Esophagus squamous epithelium (tissue), 5 donors: ENCODE measurements around the gene SWAP70. TPM values are rescaled to one million over a fixed set of nuclear protein-coding genes. Genes with fewer than 3 reads are reported as not detected.

Experiments used
- DNase-seq: peaks from one replicate; lab custom pipeline; 2025; lab: John Stamatoyannopoulos, UW
- H3K27ac ChIP-seq, 4 donors: fragments of 200-600 bp; sonication (generic); one replicate each; pipeline ENCODE4 v1.5.1; 2016 to 2019; ENCODE audit warnings: mild to moderate bottlenecking in 1 of 4
- H3K27me3 ChIP-seq, 4 donors: fragments of 200-600 bp; sonication (generic); 1 replicate in 3 of 4; 2 replicates in 1 of 4; pipeline versions ENCODE4 v1.5.1 to v1.6.0; 2017 to 2021; ENCODE audit warnings: antibody characterized with exemption in 1 of 4
- H3K36me3 ChIP-seq, 3 donors: fragments of 200-600 bp; sonication (generic); one replicate each; pipeline ENCODE4 v1.5.1; 2016 to 2019
- H3K4me1 ChIP-seq, 3 donors: fragments of 200-600 bp; sonication (generic); one replicate each; pipeline ENCODE4 v1.5.1; 2017 to 2019
- H3K4me3 ChIP-seq, 4 donors: fragments of 200-600 bp; sonication (generic); 1 replicate in 3 of 4; 2 replicates in 1 of 4; pipeline ENCODE4 v1.5.1; 2016 to 2019; ENCODE audit warnings: mild to moderate bottlenecking in 2 of 4, moderate library complexity in 1 of 4
- H3K9me3 ChIP-seq, 3 donors: fragments of 200-600 bp; sonication (generic); one replicate each; pipeline ENCODE4 v1.5.1; 2016 to 2019
- POLR2A ChIP-seq, 4 donors: fragments of 450-650 bp; IDR thresholded peaks; one replicate each; pipeline ENCODE4 v1.6.1; 2017; ENCODE audit warnings: antibody characterized with exemption in 4 of 4, mild to moderate bottlenecking in 4 of 4, moderate library complexity in 3 of 4
- WGBS, 2 donors: methylation state at CpG; one replicate each; pipeline ENCODE4 v1.1.5; 2018; 5-methylcytosine and 5-hydroxymethylcytosine counted together
- intact Hi-C: fragments of 100-400 bp; cut with DNase I; formaldehyde crosslinking; loops from one replicate; pipeline ENCODE4 v1.15.0; 2022
- total RNA-seq, 4 donors: library from RNA; depleted of rRNA; stranded (reverse); fragments of >200 nt; gene quantifications; one replicate each; pipeline ENCODE4 v1.1.0, GENCODE V29; 2016
- TF ChIP-seq, protein P1 (sequence below), 6 experiments: fragments of 450-650 bp in 4 of 6; fragments of 200-600 bp in 2 of 6; sonication (generic) in 2 of 6; IDR thresholded peaks; one replicate each; pipeline ENCODE4 v1.5.1; 2016 to 2019; ENCODE audit warnings: antibody characterized with exemption in 6 of 6, mild to moderate bottlenecking in 4 of 6, moderate library complexity in 4 of 6
- donor health status: DM: yes; HTN: yes; CAD: no.

Gene SWAP70
- total RNA-seq, 4 donors from 2014 or later = 15.1 to 27.5 (median 17.7) TPM

- intact Hi-C loops = no loop called here
- no peak for DNase-seq
- Histone ChIP-seq H3K36me3 (peaks cover 0 to 11% (median 0%) of the 10 kb centered on the region in 3 donors), H3K9me3 (no peaks in the 10 kb centered on the region), H3K4me3 (no peak overlapping the region), H3K27ac (no peak overlapping the region), H3K27me3 (no peaks in the 10 kb centered on the region), H3K4me1 (peaks cover 6 to 36% (median 18%) of the 10 kb centered on the region in 3 donors)
- no peak for TF ChIP-seq POLR2A (IDR thresholded peaks at IDR 0.05)
- TF ChIP-seq, protein P1, sequence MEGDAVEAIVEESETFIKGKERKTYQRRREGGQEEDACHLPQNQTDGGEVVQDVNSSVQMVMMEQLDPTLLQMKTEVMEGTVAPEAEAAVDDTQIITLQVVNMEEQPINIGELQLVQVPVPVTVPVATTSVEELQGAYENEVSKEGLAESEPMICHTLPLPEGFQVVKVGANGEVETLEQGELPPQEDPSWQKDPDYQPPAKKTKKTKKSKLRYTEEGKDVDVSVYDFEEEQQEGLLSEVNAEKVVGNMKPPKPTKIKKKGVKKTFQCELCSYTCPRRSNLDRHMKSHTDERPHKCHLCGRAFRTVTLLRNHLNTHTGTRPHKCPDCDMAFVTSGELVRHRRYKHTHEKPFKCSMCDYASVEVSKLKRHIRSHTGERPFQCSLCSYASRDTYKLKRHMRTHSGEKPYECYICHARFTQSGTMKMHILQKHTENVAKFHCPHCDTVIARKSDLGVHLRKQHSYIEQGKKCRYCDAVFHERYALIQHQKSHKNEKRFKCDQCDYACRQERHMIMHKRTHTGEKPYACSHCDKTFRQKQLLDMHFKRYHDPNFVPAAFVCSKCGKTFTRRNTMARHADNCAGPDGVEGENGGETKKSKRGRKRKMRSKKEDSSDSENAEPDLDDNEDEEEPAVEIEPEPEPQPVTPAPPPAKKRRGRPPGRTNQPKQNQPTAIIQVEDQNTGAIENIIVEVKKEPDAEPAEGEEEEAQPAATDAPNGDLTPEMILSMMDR (IDR thresholded peaks at IDR 0.05) = no peak
- 88 to 90% methylated on average over 3 of the region's 3 CpGs for WGBS, 2 donors
Measured at GRCh38 chr11:9799886-9800285, 136.0 kb downstream of the SWAP70 start.

GRCh38 chr11:9802291-9802861 lies 138.5 kb downstream of the SWAP70 start:
- no peak for DNase-seq
- intact Hi-C loops = no loop called here
- no peak for TF ChIP-seq POLR2A (IDR thresholded peaks at IDR 0.05)
- TF ChIP-seq, protein P1 (IDR thresholded peaks at IDR 0.05) = no peak
- H3K9me3 ChIP-seq = no peaks in the 10 kb centered on the region
- H3K4me3 ChIP-seq = no peak overlapping the region
- H3K36me3 ChIP-seq = peaks cover 0 to 27% (median 0%) of the 10 kb centered on the region in 3 donors
- peaks cover 6 to 36% (median 18%) of the 10 kb centered on the region in 3 donors for H3K4me1 ChIP-seq
- 29 to 33% methylated on average over 3 of the region's 3 CpGs for WGBS, 2 donors
- no peaks in the 10 kb centered on the region for H3K27me3 ChIP-seq
- H3K27ac ChIP-seq = peak overlapping the region; percentile 52 to 83 (median 72)

Other genes with a start within 250 kb of the SWAP70 start
- 10 to 100 TPM in 3 of 4 donors, 1 to 10 TPM in 1; 9.7 to 26.1 (median 16.6) TPM for gene ZNF143, start 203.1 kb upstream of the SWAP70 start, total RNA-seq
- gene WEE1, start 90.4 kb upstream of the SWAP70 start, total RNA-seq = 10 to 100 TPM; 20.1 to 38.7 (median 36.5) TPM